ENCODE measurements around the gene ENPP6.

Gene ENPP6

GRCh38 chr4:184188443-184189400 is 29.0 kb downstream of the ENPP6 start:
- DNase-seq, result no peak

DNA sequence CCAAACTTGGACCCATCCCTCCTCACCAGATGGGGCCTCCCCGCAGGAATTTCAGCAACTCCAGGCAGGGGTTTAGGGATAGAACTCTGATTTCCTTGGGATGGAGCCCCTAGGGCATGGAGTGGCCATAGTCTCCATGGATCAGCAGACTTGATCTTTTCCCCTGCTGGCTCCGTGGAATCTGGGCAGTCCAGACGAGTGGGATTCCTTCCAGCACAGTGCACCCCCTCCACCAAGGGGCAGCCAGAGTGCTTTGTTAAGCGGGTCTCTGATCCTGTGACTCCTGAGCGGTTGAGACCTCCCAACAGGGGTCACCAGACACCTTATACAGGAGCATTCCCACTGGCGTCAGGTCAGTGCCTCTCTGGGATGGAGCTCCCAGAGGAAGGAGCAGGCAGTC is 40.4 kb downstream of the ENPP6 start:
- DNase-seq, result no peak

GRCh38 chr4:184174571-184175488 is 42.8 kb downstream of the ENPP6 start:
- DNase-seq, result no peak

GRCh38 chr4:184171011-184171410 is 46.7 kb downstream of the ENPP6 start:
- DNase-seq, result no peak

- no peak for DNase-seq
Observed at GRCh38 chr4:184169225-184169867, 48.3 kb downstream of the ENPP6 start.

GRCh38 chr4:184168406-184169019 is 49.2 kb downstream of the ENPP6 start:
- no peak for DNase-seq

- DNase-seq, result no peak
Observed at GRCh38 chr4:184167576-184167975, 50.1 kb downstream of the ENPP6 start.

GRCh38 chr4:184166736-184167135 is 50.9 kb downstream of the ENPP6 start:
- no peak for DNase-seq

DNA sequence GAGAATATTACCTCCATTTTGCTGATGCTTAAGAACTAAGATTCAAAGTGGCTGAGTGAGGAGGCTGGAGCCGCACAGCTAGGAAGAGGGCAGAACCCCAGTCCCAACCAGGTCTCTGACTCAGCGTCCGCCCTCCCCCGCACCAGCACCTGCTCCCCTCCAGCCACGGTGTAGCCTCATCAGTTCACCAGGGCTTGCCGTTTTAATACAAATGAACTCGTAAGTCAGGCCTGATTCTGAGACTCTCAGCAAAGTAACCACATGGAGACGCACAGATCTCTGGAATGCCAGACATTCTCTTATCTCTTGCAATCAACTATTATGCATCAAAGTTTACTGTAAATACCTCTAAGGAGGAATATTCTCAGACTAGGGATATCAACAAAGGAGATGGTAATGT is 52.4 kb downstream of the ENPP6 start:
- no peak for DNase-seq

GRCh38 chr4:184163813-184164212 is 53.9 kb downstream of the ENPP6 start:
- peak; percentile 7 to 39 for DNase-seq

DNA sequence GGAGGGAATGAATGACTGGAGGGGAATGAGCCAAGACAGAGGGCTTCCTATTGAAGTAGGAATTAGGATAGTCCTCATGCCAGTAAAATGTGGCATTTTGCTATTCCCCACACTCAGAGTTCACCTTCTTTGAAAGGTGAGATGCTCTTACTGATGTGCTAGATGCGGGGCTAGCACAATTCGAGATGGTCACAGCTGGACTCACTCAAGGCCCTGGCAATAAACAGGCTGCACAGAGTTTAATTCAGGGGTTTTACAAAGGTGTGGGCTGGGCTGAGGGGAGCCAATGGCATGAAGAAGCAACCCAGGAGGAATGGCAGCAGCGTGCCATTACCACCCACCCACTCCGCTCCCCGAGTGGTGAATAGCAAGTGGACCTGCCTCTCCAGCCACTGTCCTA is 55.1 kb downstream of the ENPP6 start:
- DNase-seq, result no peak

DNA sequence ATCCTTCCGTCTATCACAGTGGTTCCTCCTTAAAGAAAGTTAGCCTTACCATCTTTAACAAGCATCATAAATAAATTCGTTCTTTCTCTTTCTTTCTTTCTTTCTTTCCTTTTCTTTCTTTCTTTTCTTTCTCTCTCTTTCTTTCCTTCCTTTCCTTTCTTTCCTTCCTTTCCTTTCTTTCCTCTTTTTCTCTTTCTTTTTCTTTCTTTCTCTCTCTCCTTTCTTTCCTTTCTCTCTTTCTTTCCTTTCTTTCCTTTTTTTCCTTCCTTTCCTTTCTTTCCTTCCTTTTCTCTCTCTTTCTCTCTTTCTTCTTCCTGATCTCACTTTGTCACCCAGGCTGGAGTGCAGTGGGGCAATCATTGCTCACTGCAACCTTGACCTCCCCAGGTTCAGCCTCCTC is 60.4 kb downstream of the ENPP6 start:
- no peak for DNase-seq

GRCh38 chr4:184156163-184156920 is 61.3 kb downstream of the ENPP6 start:
- no peak for DNase-seq

DNA sequence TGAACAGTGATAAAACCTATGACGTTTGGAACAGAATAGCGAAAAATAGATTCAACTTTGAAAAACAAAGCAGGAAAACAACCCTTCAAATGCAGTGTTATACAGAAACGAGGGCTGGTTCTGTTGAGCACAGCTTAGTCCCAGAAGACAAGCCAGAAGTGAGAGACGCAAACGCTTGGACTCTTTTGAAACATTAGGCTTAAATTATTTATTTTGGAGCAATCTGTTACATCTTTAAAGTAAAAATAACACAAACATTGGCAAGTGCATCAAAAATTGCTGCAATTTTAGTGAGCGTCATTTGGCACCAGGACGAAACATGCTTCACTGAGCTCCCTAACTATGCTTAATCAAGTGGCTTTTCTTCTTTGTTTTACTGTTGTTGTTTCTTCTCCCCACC is 63.5 kb downstream of the ENPP6 start:
- DNase-seq, result no peak

GRCh38 chr4:184153781-184154180 is 63.9 kb downstream of the ENPP6 start:
- DNase-seq, result no peak

DNA sequence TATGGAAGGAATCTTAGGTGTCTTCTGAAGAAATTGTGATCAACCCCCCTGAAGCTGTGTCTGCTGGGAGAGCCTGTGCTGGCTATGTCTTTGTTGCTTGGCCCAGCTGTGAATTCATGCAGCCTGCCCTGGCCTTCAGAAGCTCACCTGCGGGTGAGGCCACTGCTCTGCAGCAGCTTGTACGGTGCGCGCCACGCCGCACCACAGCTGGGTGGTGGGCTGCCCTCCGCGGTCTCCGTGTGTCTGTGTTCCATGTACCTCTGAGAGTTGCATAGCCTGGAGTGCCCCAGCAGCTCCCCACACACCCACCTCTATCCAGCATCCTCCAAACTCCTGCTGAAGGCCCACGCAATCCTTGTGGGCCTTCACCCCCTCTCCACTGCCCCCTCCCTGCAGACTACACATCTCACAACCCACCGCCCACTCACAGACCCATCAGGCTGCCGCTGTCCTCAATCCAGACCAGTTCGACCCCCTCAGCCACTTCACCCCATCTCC is 65.6 kb downstream of the ENPP6 start:
- DNase-seq, result no peak

GRCh38 chr4:184150102-184150839 is 67.4 kb downstream of the ENPP6 start:
- DNase-seq, result peak in 1 of 2 experiments; percentile 21

DNA sequence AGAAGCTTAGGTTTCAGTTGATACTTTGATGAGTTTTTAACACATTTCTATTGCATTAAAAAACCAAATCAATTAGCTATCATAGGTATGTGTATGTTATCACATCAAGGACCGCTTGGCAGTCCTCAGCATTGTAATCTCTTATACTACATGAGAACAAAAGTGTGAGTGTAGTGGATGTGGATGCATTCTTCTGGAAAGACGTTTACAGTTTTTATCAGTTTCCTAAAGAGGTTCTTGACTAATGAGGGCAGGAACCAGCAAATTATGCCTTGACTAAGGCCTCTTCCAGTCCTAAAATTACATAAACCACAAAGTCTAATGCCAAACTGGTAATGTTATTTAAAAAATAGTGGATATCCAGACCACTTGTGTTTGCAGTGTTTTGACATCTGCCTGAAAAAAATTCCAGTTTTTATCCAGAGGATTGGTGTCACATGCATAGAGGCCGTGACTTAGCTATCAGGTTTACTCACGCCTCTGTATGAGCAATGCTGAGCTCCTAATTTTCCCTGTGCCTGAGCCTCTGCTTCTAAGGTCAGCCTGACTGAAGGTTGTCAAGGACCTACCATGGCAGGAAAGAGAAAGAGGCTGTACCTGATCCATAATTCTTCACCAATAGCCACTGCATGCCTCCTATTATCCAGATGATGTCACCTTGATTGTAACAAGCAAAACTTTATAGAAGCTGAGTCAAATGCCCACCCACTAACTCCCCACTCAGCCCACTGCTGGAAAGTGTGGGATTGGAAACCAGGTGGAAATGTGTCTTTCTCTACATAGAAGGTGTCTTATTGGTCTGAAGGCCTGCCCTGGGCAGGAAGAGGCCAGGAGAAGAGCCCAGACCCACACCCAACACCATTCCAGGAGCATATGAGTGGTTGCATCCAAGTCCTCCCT is 68.7 kb downstream of the ENPP6 start:
- no peak for DNase-seq

DNA sequence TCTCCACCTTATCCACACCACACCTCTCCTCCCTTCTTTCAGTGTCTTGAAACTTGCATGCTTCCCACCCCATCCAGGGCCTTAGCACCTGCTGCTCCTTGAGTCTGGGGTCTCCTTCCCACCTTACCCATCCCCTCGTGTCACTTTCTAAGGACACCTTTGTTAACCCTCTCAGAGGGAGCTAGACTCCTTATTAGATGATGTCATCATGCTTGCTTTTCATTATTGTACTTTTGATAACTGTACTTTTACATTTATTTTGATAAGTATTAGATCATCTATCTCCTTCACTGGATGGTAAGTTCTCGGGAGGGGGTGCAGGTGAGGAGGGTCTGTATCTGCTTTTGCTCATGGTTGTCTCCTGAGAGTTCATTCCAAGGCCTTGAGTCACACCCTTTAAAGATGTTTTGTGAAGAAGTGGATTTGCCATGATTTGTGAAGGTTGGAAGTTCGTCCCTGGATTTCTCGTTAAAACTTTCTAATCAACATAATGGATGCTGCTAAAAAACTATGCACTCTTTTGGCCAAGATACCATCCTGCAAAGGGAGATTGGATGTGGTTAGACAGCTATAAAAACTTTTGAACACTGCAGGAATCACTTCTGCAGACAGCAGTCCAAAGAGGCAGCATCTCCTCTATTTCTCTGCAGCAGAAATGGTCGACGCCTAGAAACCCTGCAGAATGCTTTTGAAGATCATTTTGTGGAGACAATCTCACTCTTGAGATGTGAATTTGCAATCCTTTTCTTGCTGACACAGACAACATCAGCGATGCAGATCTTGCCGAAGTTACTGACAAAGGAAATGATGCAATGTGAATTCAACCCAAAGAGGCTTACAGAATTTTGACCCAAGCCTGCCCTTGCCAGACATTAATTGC is 69.6 kb downstream of the ENPP6 start:
- no peak for DNase-seq
